Liver (tissue), 9 donors: Measurements from ENCODE around the gene RALGPS1. TPM values are rescaled to one million over a fixed set of nuclear protein-coding genes. Genes with fewer than 3 reads are reported as not detected.

Experiments used
- DNase-seq: peaks from one replicate; pipeline ENCODE4 v3.0.0-alpha.2; 2017; ENCODE audit warnings: low spot score
- H3K27ac ChIP-seq, 2 donors: one replicate each; pipeline ENCODE4 v1.7.0; 2013; ENCODE audit warnings: inconsistent platforms in 2 of 2, low read length in 2 of 2, control low read depth in 1 of 2, low read depth in 1 of 2, mild to moderate bottlenecking in 1 of 2
- H3K27me3 ChIP-seq, 4 donors: one replicate each; pipeline versions ENCODE4 v1.6.1 to v1.7.0; 2013; ENCODE audit warnings: low read length in 3 of 4, inconsistent platforms in 1 of 4, mild to moderate bottlenecking in 1 of 4, moderate library complexity in 1 of 4; ENCODE audit not compliant: control insufficient read depth in 4 of 4, insufficient read depth in 4 of 4
- H3K36me3 ChIP-seq, 4 donors: one replicate each; pipeline versions ENCODE4 v1.6.1 to v1.7.0; 2013; ENCODE audit warnings: low read length in 3 of 4, mild to moderate bottlenecking in 3 of 4, low read depth in 1 of 4, moderate library complexity in 1 of 4; ENCODE audit not compliant: control insufficient read depth in 4 of 4, insufficient read depth in 3 of 4
- H3K4me1 ChIP-seq, 4 donors: one replicate each; pipeline versions ENCODE4 v1.6.1 to v1.7.0; 2013; ENCODE audit warnings: low read length in 3 of 4, mild to moderate bottlenecking in 3 of 4, moderate library complexity in 1 of 4; ENCODE audit not compliant: control insufficient read depth in 4 of 4, insufficient read depth in 4 of 4
- H3K4me3 ChIP-seq, 3 donors: one replicate each; pipeline versions ENCODE4 v1.6.1 to v1.7.0; 2013; ENCODE audit warnings: low read length in 3 of 3, control low read depth in 1 of 3, low read depth in 1 of 3, mild to moderate bottlenecking in 1 of 3
- H3K9ac ChIP-seq, 2 donors: one replicate each; pipeline ENCODE4 v1.7.0; 2013; ENCODE audit warnings: low read length in 2 of 2, mild to moderate bottlenecking in 2 of 2, moderate library complexity in 2 of 2, control low read depth in 1 of 2, low read depth in 1 of 2
- H3K9me3 ChIP-seq, 4 donors: one replicate each; pipeline versions ENCODE4 v1.6.1 to v1.7.0; 2013; ENCODE audit warnings: low read length in 3 of 4; ENCODE audit not compliant: control insufficient read depth in 4 of 4
- ATF3 ChIP-seq: IDR thresholded peaks from 2 replicates; pipeline ENCODE4 v1.6.1; 2016; ENCODE audit warnings: antibody characterized with exemption
- EGR1 ChIP-seq, 2 donors: IDR thresholded peaks; 2 replicates each; pipeline ENCODE4 v1.6.1; 2016 to 2018; ENCODE audit warnings: antibody characterized with exemption in 2 of 2, low read depth in 2 of 2
- FOXA1 ChIP-seq: IDR thresholded peaks from 2 replicates; pipeline ENCODE4 v1.6.1; 2016; ENCODE audit warnings: antibody characterized with exemption
- FOXA2 ChIP-seq: IDR thresholded peaks from 2 replicates; pipeline ENCODE4 v1.6.1; 2016; ENCODE audit warnings: antibody characterized with exemption
- GABPA ChIP-seq, 2 donors: IDR thresholded peaks in 1 of 2; conservative IDR thresholded peaks in 1 of 2; 2 replicates each; pipeline ENCODE4 v1.6.1; 2016; ENCODE audit warnings: antibody characterized with exemption in 2 of 2, mild to moderate bottlenecking in 1 of 2, moderate library complexity in 1 of 2
- HNF4A ChIP-seq, 2 donors: conservative IDR thresholded peaks; 2 replicates each; pipeline ENCODE4 v1.6.1; 2016; ENCODE audit warnings: antibody characterized with exemption in 2 of 2, mild to moderate bottlenecking in 2 of 2
- HNF4G ChIP-seq: IDR thresholded peaks from 2 replicates; pipeline ENCODE4 v1.6.1; 2016; ENCODE audit warnings: antibody characterized with exemption
- JUND ChIP-seq, 2 donors: IDR thresholded peaks; 2 replicates each; pipeline ENCODE4 v1.6.1; 2016; ENCODE audit warnings: antibody characterized with exemption in 2 of 2
- MAX ChIP-seq: IDR thresholded peaks from 2 replicates; pipeline ENCODE4 v1.6.1; 2016; ENCODE audit warnings: antibody characterized with exemption
- NR2F2 ChIP-seq: IDR thresholded peaks from 2 replicates; pipeline ENCODE4 v1.6.1; 2016; ENCODE audit warnings: antibody characterized with exemption
- RAD21 ChIP-seq, 2 donors: IDR thresholded peaks; 2 replicates each; pipeline ENCODE4 v1.6.1; 2016; ENCODE audit warnings: antibody characterized with exemption in 2 of 2, mild to moderate bottlenecking in 2 of 2
- RXRA ChIP-seq, 2 donors: IDR thresholded peaks; 2 replicates each; pipeline ENCODE4 v1.6.1; 2017 to 2018; ENCODE audit warnings: antibody characterized with exemption in 2 of 2, mild to moderate bottlenecking in 1 of 2
- SP1 ChIP-seq: IDR thresholded peaks from 2 replicates; pipeline ENCODE4 v1.6.1; 2018; ENCODE audit warnings: antibody characterized with exemption, mild to moderate bottlenecking
- TAF1 ChIP-seq: conservative IDR thresholded peaks from 2 replicates; pipeline ENCODE4 v1.6.1; 2016; ENCODE audit warnings: antibody characterized with exemption, mild to moderate bottlenecking
- YY1 ChIP-seq: IDR thresholded peaks from 2 replicates; pipeline ENCODE4 v1.6.1; 2016; ENCODE audit warnings: antibody characterized with exemption, mild to moderate bottlenecking
- WGBS: extraction: QIAGEN DNeasy Blood & Tissue Kit; methylation state at CpG from one replicate; pipeline ENCODE4 v1.1.7; 2013; 5-methylcytosine and 5-hydroxymethylcytosine counted together
- polyA plus RNA-seq, 2 donors: library from polyadenylated mRNA; stranded (reverse) in 1 of 2; unstranded in 1 of 2; fragments of 200-250 nt in 1 of 2; fragments of >200 nt in 1 of 2; fragmentation: Nextera tagmentation in 1 of 2; extraction: Ambion mirVana in 1 of 2; gene quantifications; one replicate each; pipeline versions ENCODE4 v1.2.1 to v1.2.3, GENCODE V29; 2013 to 2015
- total RNA-seq, 2 donors: library from RNA; depleted of rRNA; stranded (reverse); fragments of >200 nt; gene quantifications; one replicate each; pipeline ENCODE4 v1.2.3, GENCODE V29; 2014
- TF ChIP-seq, protein P1 (sequence below): IDR thresholded peaks from 2 replicates; pipeline ENCODE4 v1.6.1; 2016; ENCODE audit warnings: antibody characterized with exemption
- TF ChIP-seq, protein P2 (sequence below): fragments of 150-350 bp; IDR thresholded peaks from 2 replicates; pipeline ENCODE4 v1.5.1; 2017; ENCODE audit warnings: improper control_type of control experiment, low read depth, low read length; ENCODE audit not compliant: missing input control
- TF ChIP-seq, protein P3 (sequence below): IDR thresholded peaks from 2 replicates; pipeline ENCODE4 v1.6.1; 2016; ENCODE audit warnings: antibody characterized with exemption, mild to moderate bottlenecking
- donor health status: healthy.
- donor health status: healthy.
- donor health status: healthy.
- donor health status: healthy.
- donor health status: healthy.

RALGPS1 gene
- total and polyA plus RNA-seq, 4 donors: 1.4 to 2.7 (median 2.0) TPM

GRCh38 chr9:127114606-127115005 lies 200.0 kb downstream of the RALGPS1 start:
- 94% methylated on average over 5 of the region's 5 CpGs for WGBS
- no peak overlapping the region for H3K9ac ChIP-seq
- H3K4me1 ChIP-seq: peaks cover 0 to 4% (median 1%) of the 10 kb centered on the region in 4 donors

More at GRCh38 chr9:127114606-127115005, 200.0 kb downstream of the RALGPS1 start:
- Histone ChIP-seq H3K4me3 (no peak overlapping the region), H3K36me3 (no peaks in the 10 kb centered on the region), H3K27ac (no peak overlapping the region), H3K9me3 (no peaks in the 10 kb centered on the region), H3K27me3 (no peaks in the 10 kb centered on the region)
- DNase-seq: no peak
- TF ChIP-seq, protein P1, sequence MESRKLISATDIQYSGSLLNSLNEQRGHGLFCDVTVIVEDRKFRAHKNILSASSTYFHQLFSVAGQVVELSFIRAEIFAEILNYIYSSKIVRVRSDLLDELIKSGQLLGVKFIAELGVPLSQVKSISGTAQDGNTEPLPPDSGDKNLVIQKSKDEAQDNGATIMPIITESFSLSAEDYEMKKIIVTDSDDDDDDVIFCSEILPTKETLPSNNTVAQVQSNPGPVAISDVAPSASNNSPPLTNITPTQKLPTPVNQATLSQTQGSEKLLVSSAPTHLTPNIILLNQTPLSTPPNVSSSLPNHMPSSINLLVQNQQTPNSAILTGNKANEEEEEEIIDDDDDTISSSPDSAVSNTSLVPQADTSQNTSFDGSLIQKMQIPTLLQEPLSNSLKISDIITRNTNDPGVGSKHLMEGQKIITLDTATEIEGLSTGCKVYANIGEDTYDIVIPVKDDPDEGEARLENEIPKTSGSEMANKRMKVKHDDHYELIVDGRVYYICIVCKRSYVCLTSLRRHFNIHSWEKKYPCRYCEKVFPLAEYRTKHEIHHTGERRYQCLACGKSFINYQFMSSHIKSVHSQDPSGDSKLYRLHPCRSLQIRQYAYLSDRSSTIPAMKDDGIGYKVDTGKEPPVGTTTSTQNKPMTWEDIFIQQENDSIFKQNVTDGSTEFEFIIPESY: no peak
- TF ChIP-seq FOXA2: no peak
- no peak for TF ChIP-seq RXRA (IDR thresholded peaks at IDR 0.05)
- TF ChIP-seq TAF1: no peak
- TF ChIP-seq EGR1 (IDR thresholded peaks at IDR 0.05; ENCODE audit: low read depth in 2 of 2): no peak
- no peak for TF ChIP-seq RAD21 (IDR thresholded peaks at IDR 0.05)
- TF ChIP-seq GABPA (IDR thresholded peaks at IDR 0.05 in 1 of 2, conservative IDR thresholded peaks at IDR 0.05 in 1 of 2): no peak
- no peak for TF ChIP-seq YY1
- no peak for TF ChIP-seq SP1
- TF ChIP-seq FOXA1: no peak
- TF ChIP-seq MAX: no peak
- TF ChIP-seq HNF4A (conservative IDR thresholded peaks at IDR 0.05): no peak
- TF ChIP-seq, protein P2, sequence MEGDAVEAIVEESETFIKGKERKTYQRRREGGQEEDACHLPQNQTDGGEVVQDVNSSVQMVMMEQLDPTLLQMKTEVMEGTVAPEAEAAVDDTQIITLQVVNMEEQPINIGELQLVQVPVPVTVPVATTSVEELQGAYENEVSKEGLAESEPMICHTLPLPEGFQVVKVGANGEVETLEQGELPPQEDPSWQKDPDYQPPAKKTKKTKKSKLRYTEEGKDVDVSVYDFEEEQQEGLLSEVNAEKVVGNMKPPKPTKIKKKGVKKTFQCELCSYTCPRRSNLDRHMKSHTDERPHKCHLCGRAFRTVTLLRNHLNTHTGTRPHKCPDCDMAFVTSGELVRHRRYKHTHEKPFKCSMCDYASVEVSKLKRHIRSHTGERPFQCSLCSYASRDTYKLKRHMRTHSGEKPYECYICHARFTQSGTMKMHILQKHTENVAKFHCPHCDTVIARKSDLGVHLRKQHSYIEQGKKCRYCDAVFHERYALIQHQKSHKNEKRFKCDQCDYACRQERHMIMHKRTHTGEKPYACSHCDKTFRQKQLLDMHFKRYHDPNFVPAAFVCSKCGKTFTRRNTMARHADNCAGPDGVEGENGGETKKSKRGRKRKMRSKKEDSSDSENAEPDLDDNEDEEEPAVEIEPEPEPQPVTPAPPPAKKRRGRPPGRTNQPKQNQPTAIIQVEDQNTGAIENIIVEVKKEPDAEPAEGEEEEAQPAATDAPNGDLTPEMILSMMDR: no peak
- TF ChIP-seq NR2F2: no peak
- no peak for TF ChIP-seq HNF4G
- no peak for TF ChIP-seq JUND (IDR thresholded peaks at IDR 0.05)
- no peak for TF ChIP-seq ATF3
- TF ChIP-seq, protein P3, sequence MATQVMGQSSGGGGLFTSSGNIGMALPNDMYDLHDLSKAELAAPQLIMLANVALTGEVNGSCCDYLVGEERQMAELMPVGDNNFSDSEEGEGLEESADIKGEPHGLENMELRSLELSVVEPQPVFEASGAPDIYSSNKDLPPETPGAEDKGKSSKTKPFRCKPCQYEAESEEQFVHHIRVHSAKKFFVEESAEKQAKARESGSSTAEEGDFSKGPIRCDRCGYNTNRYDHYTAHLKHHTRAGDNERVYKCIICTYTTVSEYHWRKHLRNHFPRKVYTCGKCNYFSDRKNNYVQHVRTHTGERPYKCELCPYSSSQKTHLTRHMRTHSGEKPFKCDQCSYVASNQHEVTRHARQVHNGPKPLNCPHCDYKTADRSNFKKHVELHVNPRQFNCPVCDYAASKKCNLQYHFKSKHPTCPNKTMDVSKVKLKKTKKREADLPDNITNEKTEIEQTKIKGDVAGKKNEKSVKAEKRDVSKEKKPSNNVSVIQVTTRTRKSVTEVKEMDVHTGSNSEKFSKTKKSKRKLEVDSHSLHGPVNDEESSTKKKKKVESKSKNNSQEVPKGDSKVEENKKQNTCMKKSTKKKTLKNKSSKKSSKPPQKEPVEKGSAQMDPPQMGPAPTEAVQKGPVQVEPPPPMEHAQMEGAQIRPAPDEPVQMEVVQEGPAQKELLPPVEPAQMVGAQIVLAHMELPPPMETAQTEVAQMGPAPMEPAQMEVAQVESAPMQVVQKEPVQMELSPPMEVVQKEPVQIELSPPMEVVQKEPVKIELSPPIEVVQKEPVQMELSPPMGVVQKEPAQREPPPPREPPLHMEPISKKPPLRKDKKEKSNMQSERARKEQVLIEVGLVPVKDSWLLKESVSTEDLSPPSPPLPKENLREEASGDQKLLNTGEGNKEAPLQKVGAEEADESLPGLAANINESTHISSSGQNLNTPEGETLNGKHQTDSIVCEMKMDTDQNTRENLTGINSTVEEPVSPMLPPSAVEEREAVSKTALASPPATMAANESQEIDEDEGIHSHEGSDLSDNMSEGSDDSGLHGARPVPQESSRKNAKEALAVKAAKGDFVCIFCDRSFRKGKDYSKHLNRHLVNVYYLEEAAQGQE: no peak
